Activated CD4-positive, alpha-beta T cell treated with anti-CD3 and anti-CD28 coated beads, Interleukin-2, amount 50 U/mL, for 16 hours (primary cell): ENCODE measurements around the gene CNIH2.
"Not testable (repeated sequence)": the region's sequence is repeated elsewhere in the genome, so short reads cannot be mapped to it uniquely, and the experiment has no call there.

Source experiments
- DNase-seq: peaks from one replicate; pipeline ENCODE4 v3.0.0-alpha.2; 2020

The CNIH2 gene

GRCh38 chr11:66277471-66278362, at the start of gene CNIH2:
Gene CNIH2, plus strand, starts transcription at chr11:66278175. Its CDS starts 282 bp downstream, at chr11:66278457.
- peak; percentile 18 for DNase-seq

GRCh38 chr11:66228521-66228920, 49.5 kb upstream of the CNIH2 start:
- no peak for DNase-seq

GRCh38 chr11:66230156-66230555, 47.8 kb upstream of the CNIH2 start:
- no peak for DNase-seq

GRCh38 chr11:66230978-66231377, 47.0 kb upstream of the CNIH2 start:
- no peak for DNase-seq

- no peak for DNase-seq
Measured at GRCh38 chr11:66231561-66231960, 46.4 kb upstream of the CNIH2 start.

- DNase-seq = no peak
Measured at GRCh38 chr11:66232769-66233168, 45.2 kb upstream of the CNIH2 start.

GRCh38 chr11:66233301-66233700, 44.7 kb upstream of the CNIH2 start:
- DNase-seq = no peak

GRCh38 chr11:66235141-66235540, 42.8 kb upstream of the CNIH2 start:
- no peak for DNase-seq

- DNase-seq = no peak
Measured at GRCh38 chr11:66237867-66238266, 40.1 kb upstream of the CNIH2 start.

- no peak for DNase-seq
Measured at GRCh38 chr11:66238786-66239413, 39.1 kb upstream of the CNIH2 start.

GRCh38 chr11:66239511-66239910, 38.5 kb upstream of the CNIH2 start:
- DNase-seq = no peak

- no peak for DNase-seq
Measured at GRCh38 chr11:66239998-66240780, 37.8 kb upstream of the CNIH2 start.

GRCh38 chr11:66240781-66241136, 37.2 kb upstream of the CNIH2 start:
- no peak for DNase-seq

- DNase-seq = no peak
Measured at GRCh38 chr11:66242095-66242765, 35.7 kb upstream of the CNIH2 start.

GRCh38 chr11:66243782-66244535, 34.0 kb upstream of the CNIH2 start:
- DNase-seq = no peak

- DNase-seq = no peak
Measured at GRCh38 chr11:66247295-66247694, 30.7 kb upstream of the CNIH2 start.

- DNase-seq = no peak
Measured at GRCh38 chr11:66247801-66248200, 30.2 kb upstream of the CNIH2 start.

GRCh38 chr11:66248903-66249302, 29.1 kb upstream of the CNIH2 start:
- DNase-seq = no peak

- DNase-seq = no peak
Measured at GRCh38 chr11:66251809-66252208, 26.2 kb upstream of the CNIH2 start.

GRCh38 chr11:66253081-66253480, 24.9 kb upstream of the CNIH2 start:
- not testable (repeated sequence) for DNase-seq

- no peak for DNase-seq
Measured at GRCh38 chr11:66258473-66258893, 19.5 kb upstream of the CNIH2 start.

- DNase-seq = no peak
Measured at GRCh38 chr11:66259225-66259624, 18.8 kb upstream of the CNIH2 start.
